Ascending aorta (tissue), 2 donors: ENCODE measurements around the gene TRAF3IP3. TPM values are rescaled to one million over a fixed set of nuclear protein-coding genes. Genes with fewer than 3 reads are reported as not detected.

Source experiments
- DNase-seq, 2 donors: peaks; one replicate each; pipeline ENCODE4 v3.0.0-alpha.2; 2019; ENCODE audit warnings: low spot score in 2 of 2
- H3K27ac ChIP-seq, 2 donors: fragments of 200-600 bp; sonication (generic); one replicate each; pipeline ENCODE4 v1.5.1; 2016 to 2017; ENCODE audit warnings: mild to moderate bottlenecking in 1 of 2
- H3K27me3 ChIP-seq: fragments of 200-600 bp; sonication (generic); one replicate; pipeline ENCODE4 v1.5.1; 2017
- H3K36me3 ChIP-seq, 2 donors: fragments of 200-600 bp; sonication (generic); one replicate each; pipeline ENCODE4 v1.5.1; 2016
- H3K4me1 ChIP-seq, 2 donors: fragments of 200-600 bp; sonication (generic); one replicate each; pipeline ENCODE4 v1.5.1; 2016 to 2017; ENCODE audit warnings: mild to moderate bottlenecking in 1 of 2
- H3K4me3 ChIP-seq, 2 donors: fragments of 200-600 bp; sonication (generic); one replicate each; pipeline ENCODE4 v1.5.1; 2016 to 2017; ENCODE audit warnings: mild to moderate bottlenecking in 1 of 2
- H3K9me3 ChIP-seq, 2 donors: fragments of 200-600 bp; sonication (generic); one replicate each; pipeline ENCODE4 v1.5.1; 2016
- CTCF ChIP-seq, 3 experiments: fragments of 200-600 bp in 2 of 3; fragments of 450-650 bp in 1 of 3; sonication (generic) in 2 of 3; IDR thresholded peaks; one replicate each; pipeline ENCODE4 v1.5.1; 2016 to 2019; ENCODE audit warnings: antibody characterized with exemption in 3 of 3, mild to moderate bottlenecking in 1 of 3, moderate library complexity in 1 of 3
- intact Hi-C: fragments of 100-400 bp; cut with DNase I; formaldehyde crosslinking; loops from one replicate; pipeline ENCODE4 v1.15.1; 2023
- total RNA-seq: library from RNA; depleted of rRNA; stranded (reverse); fragments of >200 nt; gene quantifications from one replicate; pipeline ENCODE4 v1.1.0, GENCODE V29; 2016

The TRAF3IP3 gene
- total RNA-seq, 1 donor from 2014 or later: not detected

- Histone ChIP-seq H3K9me3 (no peaks in the 10 kb centered on the region), H3K4me1 (no peaks in the 10 kb centered on the region), H3K27ac (no peak overlapping the region), H3K36me3 (no peaks in the 10 kb centered on the region), H3K4me3 (no peak overlapping the region), H3K27me3 (no peaks in the 10 kb centered on the region)
- DNase-seq: no peak
- no peak for TF ChIP-seq CTCF (IDR thresholded peaks at IDR 0.05)
- intact Hi-C loops: no loop called here
Measured at GRCh38 chr1:209714338-209714737, 41.5 kb upstream of the TRAF3IP3 start.

GRCh38 chr1:209715314-209715713 lies 40.5 kb upstream of the TRAF3IP3 start:
- H3K36me3 ChIP-seq: no peaks in the 10 kb centered on the region

GRCh38 chr1:209717818-209718217 lies 38.0 kb upstream of the TRAF3IP3 start:
- DNase-seq: no peak
- intact Hi-C loops: no loop called here
- H3K9me3 ChIP-seq: no peaks in the 10 kb centered on the region
- H3K27ac ChIP-seq: no peak overlapping the region
- no peak overlapping the region for H3K4me3 ChIP-seq
- no peaks in the 10 kb centered on the region for H3K4me1 ChIP-seq
- TF ChIP-seq CTCF (IDR thresholded peaks at IDR 0.05): no peak
- H3K36me3 ChIP-seq: no peaks in the 10 kb centered on the region
- H3K27me3 ChIP-seq: no peaks in the 10 kb centered on the region

More at GRCh38 chr1:209715314-209715713, 40.5 kb upstream of the TRAF3IP3 start:
- H3K27ac ChIP-seq: no peak overlapping the region
- intact Hi-C loops: no loop called here
- no peak overlapping the region for H3K4me3 ChIP-seq
- TF ChIP-seq CTCF (IDR thresholded peaks at IDR 0.05): no peak
- H3K9me3 ChIP-seq: no peaks in the 10 kb centered on the region
- H3K4me1 ChIP-seq: no peaks in the 10 kb centered on the region
- no peak for DNase-seq
- H3K27me3 ChIP-seq: no peaks in the 10 kb centered on the region

GRCh38 chr1:209720326-209720725 lies 35.5 kb upstream of the TRAF3IP3 start:
- Histone ChIP-seq H3K4me1 (no peaks in the 10 kb centered on the region), H3K36me3 (no peaks in the 10 kb centered on the region), H3K4me3 (no peak overlapping the region), H3K27me3 (no peaks in the 10 kb centered on the region), H3K9me3 (no peaks in the 10 kb centered on the region), H3K27ac (no peak overlapping the region)
- intact Hi-C loops: no loop called here
- TF ChIP-seq CTCF (IDR thresholded peaks at IDR 0.05): no peak
- DNase-seq: no peak

- TF ChIP-seq CTCF (IDR thresholded peaks at IDR 0.05): no peak
- Histone ChIP-seq H3K27ac (no peak overlapping the region), H3K9me3 (no peaks in the 10 kb centered on the region), H3K36me3 (no peaks in the 10 kb centered on the region), H3K4me1 (no peaks in the 10 kb centered on the region), H3K27me3 (no peaks in the 10 kb centered on the region), H3K4me3 (no peak overlapping the region)
- DNase-seq: no peak
- intact Hi-C loops: no loop called here
Measured at GRCh38 chr1:209720826-209721225, 35.0 kb upstream of the TRAF3IP3 start.

GRCh38 chr1:209721323-209721722 lies 34.5 kb upstream of the TRAF3IP3 start:
- Histone ChIP-seq H3K4me3 (no peak overlapping the region), H3K9me3 (no peaks in the 10 kb centered on the region), H3K36me3 (no peaks in the 10 kb centered on the region), H3K4me1 (no peaks in the 10 kb centered on the region), H3K27ac (no peak overlapping the region), H3K27me3 (no peaks in the 10 kb centered on the region)
- no peak for TF ChIP-seq CTCF (IDR thresholded peaks at IDR 0.05)
- DNase-seq: no peak
- intact Hi-C loops: no loop called here
